OCI-LY1 (cell line): ENCODE results near the gene PSD4.

ENCODE experiments used
- H2AFZ ChIP-seq: fragments of 200-600 bp; sonication (generic), shearing (Covaris generic); 2 replicates; pipeline ENCODE4 v1.6.0; 2014; ENCODE audit warnings: antibody characterized with exemption, mild to moderate bottlenecking, low read length
- H3F3A ChIP-seq: fragments of 200-600 bp; sonication (generic), shearing (Covaris generic); 2 replicates; pipeline ENCODE4 v1.6.0; 2014; ENCODE audit warnings: mild to moderate bottlenecking, antibody characterized with exemption, low read length, moderate library complexity; ENCODE audit not compliant: insufficient read depth
- H3K27ac ChIP-seq: fragments of 200-600 bp; sonication (generic); 2 replicates; pipeline ENCODE4 v1.5.1; 2014; ENCODE audit warnings: low read length, mixed run types, mild to moderate bottlenecking, low read depth; ENCODE audit not compliant: poor library complexity, severe bottlenecking
- H3K27me3 ChIP-seq: fragments of 200-600 bp; sonication (generic); 2 replicates; pipeline ENCODE4 v1.6.0; 2014; ENCODE audit warnings: antibody characterized with exemption, mild to moderate bottlenecking, low read length, moderate library complexity; ENCODE audit not compliant: insufficient read depth
- H3K36me3 ChIP-seq: fragments of 200-600 bp; sonication (generic); 2 replicates; pipeline ENCODE4 v1.6.1; 2014; ENCODE audit warnings: mild to moderate bottlenecking, antibody characterized with exemption, low read length, moderate library complexity, mixed read lengths; ENCODE audit not compliant: insufficient read depth
- H3K4me1 ChIP-seq: fragments of 200-600 bp; sonication (generic); 2 replicates; pipeline ENCODE4 v1.5.1; 2014; ENCODE audit warnings: mild to moderate bottlenecking, low read length, moderate library complexity; ENCODE audit not compliant: insufficient read depth, severe bottlenecking
- H3K4me2 ChIP-seq: fragments of 200-600 bp; sonication (generic), shearing (Covaris generic); 2 replicates; pipeline ENCODE4 v1.6.1; 2014; ENCODE audit warnings: low read length
- H3K4me3 ChIP-seq: fragments of 200-600 bp; sonication (generic); 2 replicates; pipeline ENCODE4 v1.5.1; 2014; ENCODE audit warnings: low read length, low read depth, mild to moderate bottlenecking, mixed read lengths; ENCODE audit not compliant: poor library complexity, severe bottlenecking
- H3K79me2 ChIP-seq: fragments of 200-600 bp; shearing (Covaris generic); 2 replicates; pipeline ENCODE4 v1.6.1; 2016; ENCODE audit warnings: mixed run types, low read length, mixed read lengths; ENCODE audit not compliant: insufficient read depth
- H3K9ac ChIP-seq: fragments of 200-600 bp; sonication (generic), shearing (Covaris generic); 2 replicates; pipeline ENCODE4 v1.6.1; 2014; ENCODE audit warnings: mild to moderate bottlenecking, low read length, mixed read lengths
- H3K9me2 ChIP-seq: fragments of 200-600 bp; sonication (generic), shearing (Covaris generic); 2 replicates; pipeline ENCODE4 v1.6.1; 2014; ENCODE audit warnings: low read depth, mild to moderate bottlenecking, low read length, mixed read lengths
- H3K9me3 ChIP-seq: fragments of 200-600 bp; shearing (Covaris generic); 2 replicates; pipeline ENCODE4 v1.6.1; 2014; ENCODE audit warnings: low read length, mixed read lengths
- H4K20me1 ChIP-seq: fragments of 200-600 bp; sonication (generic), shearing (Covaris generic); 2 replicates; pipeline ENCODE4 v1.6.0; 2016; ENCODE audit warnings: mild to moderate bottlenecking, low read length; ENCODE audit not compliant: insufficient read depth
- CTCF ChIP-seq: fragments of 200-600 bp; sonication (generic), shearing (Covaris generic); IDR thresholded peaks from 2 replicates; pipeline ENCODE4 v1.5.1; 2017; ENCODE audit warnings: mild to moderate bottlenecking, antibody characterized with exemption, low read length, moderate library complexity, mixed read lengths
- EZH2 ChIP-seq: fragments of 200-600 bp; sonication (generic), shearing (Covaris generic); IDR thresholded peaks from 2 replicates; pipeline ENCODE4 v1.8.0; 2017; ENCODE audit warnings: borderline replicate concordance, mixed run types, mild to moderate bottlenecking, antibody characterized with exemption, low read length, moderate library complexity, mixed read lengths

PSD4 gene

DNA sequence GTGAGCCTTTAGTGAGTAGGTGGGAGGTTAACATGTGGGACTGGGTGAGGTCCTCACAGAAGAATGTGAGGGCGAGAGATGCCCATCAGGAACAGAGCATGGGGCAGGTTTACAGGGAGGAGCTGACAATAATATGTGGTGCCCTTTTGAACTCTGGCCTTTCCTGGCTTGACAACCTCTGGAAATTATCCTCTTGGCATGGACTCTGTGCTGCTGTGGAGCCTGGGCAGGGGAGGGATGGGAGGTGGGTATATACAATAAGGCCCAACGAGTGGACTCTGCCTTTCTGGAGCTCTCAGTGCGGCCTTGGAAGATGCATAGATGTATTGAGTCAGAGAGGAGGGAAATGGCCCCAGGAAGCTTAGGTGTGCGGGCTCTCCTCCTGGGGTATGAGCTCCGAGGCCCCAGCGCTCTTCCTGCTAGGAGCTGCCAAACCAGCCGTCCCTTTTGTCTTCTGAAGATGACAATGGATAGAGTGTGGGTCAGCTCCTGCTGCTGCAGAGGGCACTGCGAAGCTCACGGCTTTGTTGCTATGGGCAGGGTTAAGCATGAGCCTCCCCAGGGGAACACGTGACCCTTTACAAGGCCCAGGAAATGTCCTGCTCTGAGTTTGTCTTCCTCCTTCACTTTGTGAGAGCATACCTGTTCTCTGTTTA is 8.7 kb upstream of the PSD4 start:
- H3K9ac ChIP-seq = no peak overlapping the region

DNA sequence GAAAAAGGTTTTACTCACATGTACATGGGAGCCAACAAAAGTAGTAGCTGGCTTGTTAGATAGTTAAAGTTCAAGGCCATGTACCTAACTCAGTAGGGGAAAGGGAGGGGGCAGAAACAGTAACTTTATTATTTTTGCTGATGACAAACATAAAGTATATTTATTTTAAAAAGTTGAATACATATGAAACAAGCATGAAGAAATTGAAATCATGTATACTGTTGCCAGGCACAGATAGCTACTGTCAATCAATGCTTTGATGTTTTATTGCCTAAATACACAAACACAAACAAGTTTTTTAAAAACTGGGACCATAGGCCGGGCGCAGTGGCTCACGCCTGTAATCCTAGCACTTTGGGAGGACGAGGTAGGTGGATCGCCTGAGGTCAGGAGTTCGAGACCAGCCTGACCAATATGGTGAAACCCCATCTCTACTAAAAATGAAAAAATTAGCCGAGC is 7.6 kb upstream of the PSD4 start:
- Histone ChIP-seq H3K36me3 (no peaks in the 10 kb centered on the region), H3F3A (no peaks in the 10 kb centered on the region), H3K27me3 (no peaks in the 10 kb centered on the region), H3K9ac (no peak overlapping the region), H3K4me3 (no peak overlapping the region), H2AFZ (no peak overlapping the region), H3K9me2 (no peaks in the 10 kb centered on the region), H3K4me1 (peaks cover 12% of the 10 kb centered on the region), H4K20me1 (no peaks in the 10 kb centered on the region), H3K27ac (no peak overlapping the region), H3K79me2 (no peaks in the 10 kb centered on the region), H3K9me3 (no peaks in the 10 kb centered on the region), H3K4me2 (no peak overlapping the region)
- TF ChIP-seq EZH2 = no peak
- no peak for TF ChIP-seq CTCF

More for the DNA sequence above, 8.7 kb upstream of the PSD4 start:
- H2AFZ ChIP-seq = no peak overlapping the region
- H3K4me2 ChIP-seq = no peak overlapping the region
- H3K4me1 ChIP-seq = peaks cover 12% of the 10 kb centered on the region
- H3K4me3 ChIP-seq = no peak overlapping the region
- H3K9me3 ChIP-seq = no peaks in the 10 kb centered on the region
- no peaks in the 10 kb centered on the region for H3K36me3 ChIP-seq
- H3K79me2 ChIP-seq = no peaks in the 10 kb centered on the region
- no peaks in the 10 kb centered on the region for H4K20me1 ChIP-seq
- H3K27ac ChIP-seq = no peak overlapping the region
- TF ChIP-seq EZH2 (no peak), CTCF (no peak)
- H3K27me3 ChIP-seq = no peaks in the 10 kb centered on the region
- no peaks in the 10 kb centered on the region for H3K9me2 ChIP-seq
- H3F3A ChIP-seq = no peaks in the 10 kb centered on the region

DNA sequence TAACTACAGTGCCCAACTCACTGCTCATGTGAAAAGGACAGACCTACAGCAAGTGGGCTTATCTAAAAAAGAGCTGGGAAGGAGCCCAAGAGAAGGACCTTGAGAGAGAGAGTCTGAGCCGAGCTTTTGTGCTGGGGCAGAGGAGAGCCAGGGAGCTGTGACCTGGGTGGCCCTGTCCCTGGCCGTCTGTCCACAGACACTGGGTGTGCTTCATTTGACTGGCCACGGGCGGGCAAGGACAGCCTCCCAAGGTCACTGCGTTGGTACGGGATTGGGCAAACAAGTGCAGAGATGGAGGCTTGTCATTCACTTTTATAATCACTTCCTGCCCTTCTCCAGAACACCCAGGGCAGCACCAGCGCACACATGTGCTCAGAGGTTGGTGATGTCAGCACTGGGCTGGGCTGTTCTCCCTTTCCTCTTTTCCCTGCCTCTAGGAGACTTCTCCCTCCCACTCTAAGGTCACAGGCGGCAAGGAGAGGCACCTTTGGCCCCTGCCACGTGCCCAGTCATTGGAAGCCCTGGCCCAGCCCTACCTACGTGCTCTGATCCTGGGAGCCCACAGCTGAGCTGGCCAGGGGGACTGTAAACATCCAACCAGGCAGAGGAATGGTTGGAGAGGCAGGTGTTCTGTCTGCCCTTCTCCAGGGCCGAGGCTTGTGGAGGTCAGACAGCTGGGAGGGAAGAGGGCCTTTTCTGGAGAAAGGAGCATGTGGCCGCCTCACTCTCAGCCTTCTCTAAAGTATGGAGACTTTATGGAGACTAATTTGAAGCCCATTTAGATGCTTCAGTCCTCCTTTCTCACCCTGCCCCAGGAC is 6.4 kb upstream of the PSD4 start:
- Histone ChIP-seq H2AFZ (no peak overlapping the region), H3K27me3 (no peaks in the 10 kb centered on the region), H3K79me2 (no peaks in the 10 kb centered on the region), H3K27ac (no peak overlapping the region), H3K9me3 (no peaks in the 10 kb centered on the region), H3F3A (no peaks in the 10 kb centered on the region), H3K9ac (no peak overlapping the region), H3K9me2 (no peaks in the 10 kb centered on the region), H3K4me1 (peaks cover 12% of the 10 kb centered on the region), H4K20me1 (no peaks in the 10 kb centered on the region), H3K4me2 (no peak overlapping the region), H3K36me3 (no peaks in the 10 kb centered on the region), H3K4me3 (no peak overlapping the region)
- no peak for TF ChIP-seq EZH2
- no peak for TF ChIP-seq CTCF
